GM12872 (cell line): ENCODE data around the gene IFITM10.

ENCODE experiments used
- CTCF ChIP-seq: IDR thresholded peaks from 3 replicates; pipeline ENCODE4 v1.5.1; 2011; ENCODE audit warnings: low read depth, mild to moderate bottlenecking, low read length, moderate library complexity; ENCODE audit not compliant: insufficient read depth

IFITM10 gene

GRCh38 chr11:1755344-1755691 lies 4.9 kb upstream of the IFITM10 start:
- TF ChIP-seq CTCF: no peak

GRCh38 chr11:1754376-1755150 lies 4.2 kb upstream of the IFITM10 start:
- no peak for TF ChIP-seq CTCF

GRCh38 chr11:1753929-1754305 lies 3.5 kb upstream of the IFITM10 start:
- TF ChIP-seq CTCF: no peak

- TF ChIP-seq CTCF: no peak
Measured at GRCh38 chr11:1753229-1753928, 3.0 kb upstream of the IFITM10 start.

- no peak for TF ChIP-seq CTCF
Measured at GRCh38 chr11:1752907-1753228, 2.5 kb upstream of the IFITM10 start.

- TF ChIP-seq CTCF: no peak
Measured at GRCh38 chr11:1751999-1752906, 1.9 kb upstream of the IFITM10 start.

GRCh38 chr11:1751531-1751921 lies 1.1 kb upstream of the IFITM10 start:
- TF ChIP-seq CTCF: no peak
